ENCODE results near the gene SSBP3.

DNA sequence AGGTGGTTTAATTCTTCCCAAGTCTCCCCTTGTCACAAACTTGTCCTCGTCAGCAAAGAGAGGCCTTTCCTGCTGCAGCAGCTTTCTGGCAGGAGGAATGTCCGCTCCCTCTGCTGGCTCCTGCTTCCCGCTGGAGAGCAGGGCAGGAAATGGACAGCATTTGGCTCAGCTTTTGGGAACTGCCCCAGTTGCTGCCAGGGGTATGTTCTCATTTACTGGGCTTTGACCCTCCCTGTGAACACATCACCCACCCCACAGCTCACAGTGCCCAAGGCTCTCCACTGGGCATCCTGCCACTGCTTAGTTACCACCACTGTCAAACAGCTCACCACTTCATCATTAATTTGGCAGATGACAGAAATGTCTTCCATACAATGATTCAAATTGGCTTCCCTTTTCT, 130.8 kb downstream of the SSBP3 start:
- TF ChIP-seq, protein P1, sequence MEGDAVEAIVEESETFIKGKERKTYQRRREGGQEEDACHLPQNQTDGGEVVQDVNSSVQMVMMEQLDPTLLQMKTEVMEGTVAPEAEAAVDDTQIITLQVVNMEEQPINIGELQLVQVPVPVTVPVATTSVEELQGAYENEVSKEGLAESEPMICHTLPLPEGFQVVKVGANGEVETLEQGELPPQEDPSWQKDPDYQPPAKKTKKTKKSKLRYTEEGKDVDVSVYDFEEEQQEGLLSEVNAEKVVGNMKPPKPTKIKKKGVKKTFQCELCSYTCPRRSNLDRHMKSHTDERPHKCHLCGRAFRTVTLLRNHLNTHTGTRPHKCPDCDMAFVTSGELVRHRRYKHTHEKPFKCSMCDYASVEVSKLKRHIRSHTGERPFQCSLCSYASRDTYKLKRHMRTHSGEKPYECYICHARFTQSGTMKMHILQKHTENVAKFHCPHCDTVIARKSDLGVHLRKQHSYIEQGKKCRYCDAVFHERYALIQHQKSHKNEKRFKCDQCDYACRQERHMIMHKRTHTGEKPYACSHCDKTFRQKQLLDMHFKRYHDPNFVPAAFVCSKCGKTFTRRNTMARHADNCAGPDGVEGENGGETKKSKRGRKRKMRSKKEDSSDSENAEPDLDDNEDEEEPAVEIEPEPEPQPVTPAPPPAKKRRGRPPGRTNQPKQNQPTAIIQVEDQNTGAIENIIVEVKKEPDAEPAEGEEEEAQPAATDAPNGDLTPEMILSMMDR (IDR thresholded peaks at IDR 0.05): peak in 2 of 3 experiments; percentile 30 to 53
- TF ChIP-seq EP300 (IDR thresholded peaks at IDR 0.05): peak; percentile 91
